HCT116 (cell line): ENCODE measurements around the gene MEPCE. TPM values are rescaled to one million over a fixed set of nuclear protein-coding genes. Genes with fewer than 3 reads are reported as not detected.
A peak's percentile ranks its signal among the peaks of the same experiment; 100 is the strongest.

Experiments used
- ATAC-seq: fragments of 200-7000 bp; cut with Tn5 transposase; 2 replicates; pipeline ENCODE4 v1.9.1; 2020; ENCODE audit warnings: mild to moderate bottlenecking, moderate library complexity
- BruUV-seq: library from RNA; stranded (reverse); fragments of 400-500 nt; replicated peaks from 2 replicates; lab custom pipeline; 2021; lab: Mats Ljungman, UMichigan
- CTCF ChIA-PET: fragments of 300-600 bp; sonication (Branson Sonifier 250); formaldehyde crosslinking; loops from one replicate; lab custom pipeline; 2021; ENCODE audit warnings: antibody characterized with exemption; lab: Charles Lee
- POLR2A ChIA-PET: fragments of 300-600, 350-600 bp; sonication (Branson Sonifier 250); formaldehyde crosslinking; loops from one replicate; lab custom pipeline; 2021; ENCODE audit warnings: antibody characterized with exemption; lab: Charles Lee
- RAD21 ChIA-PET, 2 experiments: fragments of 300-600 bp; sonication (Branson Sonifier 250); formaldehyde crosslinking; loops; one replicate each; lab custom pipeline; 2023; ENCODE audit warnings: low total read pairs in 2 of 2; ENCODE audit not compliant: uncharacterized antibody in 2 of 2, unreplicated experiment in 2 of 2, low non-redundant PET in 1 of 2; lab: Charles Lee
- DNase-seq: peaks from one replicate; pipeline ENCODE4 v3.0.0-alpha.2; 2010; ENCODE audit warnings: low read depth, low spot score
- H2AFZ ChIP-seq: fragments of 200-600 bp; shearing (Covaris generic), sonication (generic); 2 replicates; pipeline ENCODE4 v1.6.1; 2017; ENCODE audit warnings: low read depth, mixed run types, mixed read lengths, antibody characterized with exemption, low read length; ENCODE audit not compliant: poor library complexity, severe bottlenecking
- H3K27ac ChIP-seq: 2 replicates; pipeline ENCODE4 v1.5.1; 2012; ENCODE audit warnings: low read depth, low read length
- H3K27me3 ChIP-seq: fragments of 200-600 bp; sonication (generic); 2 replicates; pipeline ENCODE4 v1.6.1; 2016; ENCODE audit warnings: mixed run types, low read length, mixed read lengths; ENCODE audit not compliant: insufficient read depth
- H3K36me3 ChIP-seq, 2 experiments: fragments of 200-500 bp in 1 of 2; fragments of 200-600 bp in 1 of 2; sonication (Bioruptor generic) in 1 of 2; sonication (generic) in 1 of 2; 2 replicates each; pipeline versions ENCODE4 v1.5.1 to v1.6.1; 2014 to 2016; ENCODE audit warnings: low read length in 2 of 2, inconsistent platforms in 1 of 2, mixed read lengths in 1 of 2, mixed run types in 1 of 2; ENCODE audit not compliant: insufficient read depth in 2 of 2, control insufficient read depth in 1 of 2
- H3K4me1 ChIP-seq, 2 experiments: fragments of 200-600 bp in 1 of 2; sonication (generic) in 1 of 2; 2 replicates each; pipeline versions ENCODE4 v1.5.1 to v1.6.1; 2012 to 2017; ENCODE audit warnings: low read length in 2 of 2, inconsistent platforms in 1 of 2, mild to moderate bottlenecking in 1 of 2, mixed read lengths in 1 of 2, mixed run types in 1 of 2, moderate library complexity in 1 of 2; ENCODE audit not compliant: insufficient read depth in 2 of 2, control insufficient read depth in 1 of 2
- H3K4me2 ChIP-seq: fragments of 200-600 bp; sonication (generic); 2 replicates; pipeline ENCODE4 v1.6.1; 2017; ENCODE audit warnings: mixed run types, low read length, mixed read lengths
- H3K4me3 ChIP-seq, 2 experiments: fragments of 200-600 bp in 1 of 2; sonication (generic) in 1 of 2; replicated peaks in 1 of 2; 2 replicates each; pipeline ENCODE4 v1.5.1; 2011 to 2016; ENCODE audit warnings: low read length in 2 of 2, control low read depth in 1 of 2, low read depth in 1 of 2, mild to moderate bottlenecking in 1 of 2, mixed read lengths in 1 of 2, mixed run types in 1 of 2
- H3K79me2 ChIP-seq: fragments of 200-600 bp; sonication (generic); 2 replicates; pipeline ENCODE4 v1.6.1; 2017; ENCODE audit warnings: mild to moderate bottlenecking, mixed run types, low read length, moderate library complexity, mixed read lengths; ENCODE audit not compliant: insufficient read depth
- H3K9ac ChIP-seq: fragments of 200-600 bp; sonication (generic); 2 replicates; pipeline ENCODE4 v1.6.1; 2016; ENCODE audit warnings: low read length, mixed read lengths
- H3K9me2 ChIP-seq: fragments of 200-600 bp; sonication (generic), shearing (Covaris generic); 2 replicates; pipeline ENCODE4 v1.6.1; 2017; ENCODE audit warnings: mixed run types, mild to moderate bottlenecking, moderate library complexity; ENCODE audit not compliant: insufficient read depth
- H3K9me3 ChIP-seq, 2 experiments: fragments of 200-500 bp in 1 of 2; fragments of 200-600 bp in 1 of 2; sonication (Bioruptor generic) in 1 of 2; sonication (generic) in 1 of 2; 2 replicates each; pipeline ENCODE4 v1.6.1; 2014 to 2017; ENCODE audit warnings: low read length in 2 of 2, mixed read lengths in 2 of 2, inconsistent platforms in 1 of 2, low read depth in 1 of 2, mild to moderate bottlenecking in 1 of 2, mixed run types in 1 of 2, moderate library complexity in 1 of 2; ENCODE audit not compliant: control insufficient read depth in 1 of 2, insufficient read depth in 1 of 2
- H4K20me1 ChIP-seq: fragments of 200-600 bp; sonication (generic), shearing (Covaris generic); 2 replicates; pipeline ENCODE4 v1.6.1; 2017; ENCODE audit warnings: mixed run types, mild to moderate bottlenecking, moderate library complexity; ENCODE audit not compliant: insufficient read depth
- CBX3 ChIP-seq: IDR thresholded peaks from 2 replicates; pipeline ENCODE4 v1.6.1; 2012; ENCODE audit warnings: low read depth
- CEBPB ChIP-seq: IDR thresholded peaks from 2 replicates; pipeline ENCODE4 v1.6.1; 2012; ENCODE audit warnings: low read depth
- EGR1 ChIP-seq: IDR thresholded peaks from 2 replicates; pipeline ENCODE4 v1.6.1; 2012; ENCODE audit warnings: low read depth
- ELF1 ChIP-seq: IDR thresholded peaks from 2 replicates; pipeline ENCODE4 v1.6.1; 2012; ENCODE audit warnings: low read depth, borderline replicate concordance
- EZH2phosphoT487 ChIP-seq: fragments of 200-600 bp; IDR thresholded peaks from 2 replicates; pipeline ENCODE4 v1.6.1; 2018; ENCODE audit warnings: antibody characterized with exemption, borderline replicate concordance
- RAD21 ChIP-seq: IDR thresholded peaks from 2 replicates; pipeline ENCODE4 v1.6.1; 2012; ENCODE audit warnings: low read depth, mild to moderate bottlenecking
- SIN3A ChIP-seq: IDR thresholded peaks from 2 replicates; pipeline ENCODE4 v1.6.1; 2012; ENCODE audit warnings: low read depth
- SP1 ChIP-seq: IDR thresholded peaks from 2 replicates; pipeline ENCODE4 v1.6.1; 2012; ENCODE audit warnings: low read depth
- SRF ChIP-seq: IDR thresholded peaks from 2 replicates; pipeline ENCODE4 v1.6.1; 2012; ENCODE audit warnings: low read depth
- TCF7L2 ChIP-seq: IDR thresholded peaks from 2 replicates; pipeline ENCODE4 v1.7.0; 2011; ENCODE audit warnings: borderline replicate concordance, inconsistent platforms; ENCODE audit not compliant: insufficient read depth, insufficient read length; ENCODE audit errors: extremely low read depth
- YY1 ChIP-seq: IDR thresholded peaks from 2 replicates; pipeline ENCODE4 v1.6.1; 2011; ENCODE audit warnings: low read length, low read depth, moderate library complexity, mild to moderate bottlenecking; ENCODE audit not compliant: insufficient replicate concordance; ENCODE audit errors: extremely low read depth
- ZFX ChIP-seq: fragments of 450-650 bp; IDR thresholded peaks from 2 replicates; pipeline ENCODE4 v1.6.1; 2017
- intact Hi-C: fragments of 100-400 bp; cut with micrococcal nuclease; formaldehyde crosslinking; loops from 2 replicates; pipeline ENCODE4 v1.10.0; 2022
- total RNA-seq: library from RNA; stranded (reverse); gene quantifications from one replicate; pipeline ENCODE4 v1.2.1, GENCODE V29; 2021; ENCODE audit not compliant: unreplicated experiment
- TF ChIP-seq, protein P1 (sequence below), 3 experiments: fragments of 200-600 bp in 1 of 3; sonication (generic) in 1 of 3; IDR thresholded peaks in 2 of 3; conservative IDR thresholded peaks in 1 of 3; 2 replicates each; pipeline ENCODE4 v1.5.1; 2012 to 2017; ENCODE audit warnings: low read depth in 2 of 3, low read length in 2 of 3, antibody characterized with exemption in 1 of 3, borderline replicate concordance in 1 of 3, control low read depth in 1 of 3, mild to moderate bottlenecking in 1 of 3, mixed read lengths in 1 of 3, mixed run types in 1 of 3, moderate library complexity in 1 of 3; ENCODE audit not compliant: insufficient read depth in 1 of 3
- TF ChIP-seq, protein P2 (sequence below): IDR thresholded peaks from 2 replicates; pipeline ENCODE4 v1.6.1; 2012

MEPCE gene
- total RNA-seq, 1 experiment from 2014 or later: 44.4 TPM

DNA sequence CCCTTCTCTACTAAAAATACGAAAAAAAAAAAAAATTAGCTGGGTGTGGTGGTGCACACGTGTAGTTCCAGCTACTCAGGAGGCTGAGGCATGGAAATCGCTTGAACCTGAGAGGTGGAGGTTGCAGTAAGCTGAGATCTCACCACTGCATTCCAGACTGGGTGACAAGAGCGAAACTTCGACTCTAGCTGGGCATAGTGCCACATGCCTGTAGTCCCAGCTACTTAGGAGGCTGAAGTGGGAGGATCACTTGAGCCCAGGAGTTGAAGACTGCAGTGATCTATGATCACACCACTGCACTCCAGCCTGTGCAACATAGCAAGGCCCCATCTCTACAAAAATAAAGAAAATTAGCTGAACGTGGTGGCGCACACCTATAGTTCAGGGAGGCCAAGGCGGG is 35.7 kb downstream of the MEPCE start:
- Histone ChIP-seq H3K9me2 (no peaks in the 10 kb centered on the region), H3K9me3 (no peaks in the 10 kb centered on the region), H3K4me1 (peaks cover 10 to 23% of the 10 kb centered on the region in 2 experiments), H3K4me3 (no peak overlapping the region), H3K36me3 (0 out of 4 replicates have a peak, but pooled peaks cover 0 to 2% of the 10 kb centered on the region in 2 experiments), H2AFZ (no peak overlapping the region), H4K20me1 (no peaks in the 10 kb centered on the region), H3K27ac (no peak overlapping the region), H3K79me2 (no peaks in the 10 kb centered on the region), H3K9ac (no peak overlapping the region), H3K4me2 (no peak overlapping the region), H3K27me3 (no peaks in the 10 kb centered on the region)
- ChIA-PET POLR2A (interaction anchor here (1.5 kb wide), 1 partner anchor 121 kb away, joined by 6 read pairs; the partner anchor contains the start of genes FBXO24 and LRCH4), RAD21 (interaction anchor here (0.9 to 1.3 kb wide), 3 partner anchors 14 to 95 kb away, joined by 4 to 7 read pairs (median 4); no protein-coding TSS in a partner anchor), CTCF (interaction anchor here (0.8 to 2.4 kb wide), 7 partner anchors 10 to 240 kb away, joined by 3 to 13 read pairs (median 6); partner anchors contain the start of genes FBXO24, LRCH4 and POP7)
- no peak for DNase-seq
- ATAC-seq: no peak
- intact Hi-C loops: no loop called here
- no peak for TF ChIP-seq SRF
- TF ChIP-seq EZH2phosphoT487: no peak
- no peak for TF ChIP-seq CBX3
- TF ChIP-seq SIN3A: no peak
- no TSS peak for BruUV-seq

DNA sequence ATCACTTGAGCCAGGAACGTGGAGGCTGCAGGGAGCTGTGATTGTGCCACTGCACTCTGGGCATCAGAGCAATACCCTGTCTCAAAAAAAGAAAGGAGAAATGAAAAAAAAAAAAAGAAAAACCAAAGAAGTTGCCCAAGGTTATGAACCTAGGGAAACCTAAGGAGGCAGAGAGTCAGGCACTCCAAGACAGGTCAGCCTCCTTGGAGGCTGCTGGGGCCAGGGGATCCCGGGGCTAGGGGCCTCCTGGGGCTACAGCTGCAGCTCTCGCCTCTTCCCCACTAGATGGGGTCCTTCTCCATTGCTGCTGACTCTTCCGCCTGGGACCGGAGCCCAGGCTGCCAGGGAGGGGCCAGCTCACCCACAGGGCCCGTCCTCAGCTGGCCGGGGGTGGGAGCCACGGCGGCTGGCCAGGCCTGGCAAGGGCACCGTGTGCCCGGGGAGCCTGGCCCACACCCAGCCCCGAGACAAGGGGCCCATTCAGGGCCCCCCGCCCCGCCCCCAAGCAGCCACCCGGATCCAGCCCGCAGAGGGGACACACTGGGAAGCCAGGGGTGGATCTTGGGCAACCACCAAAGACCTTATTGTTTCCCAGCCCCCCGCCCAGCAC is 36.2 kb downstream of the MEPCE start:
- Histone ChIP-seq H3K4me3 (no peak overlapping the region), H3K4me1 (peaks cover 14 to 28% of the 10 kb centered on the region in 2 experiments), H3K9me3 (no peaks in the 10 kb centered on the region), H3K27me3 (no peaks in the 10 kb centered on the region), H3K79me2 (no peaks in the 10 kb centered on the region), H3K4me2 (no peak overlapping the region), H3K36me3 (0 out of 4 replicates have a peak, but pooled peaks cover 0 to 2% of the 10 kb centered on the region in 2 experiments), H4K20me1 (no peaks in the 10 kb centered on the region), H2AFZ (no peak overlapping the region), H3K9ac (no peak overlapping the region), H3K9me2 (no peaks in the 10 kb centered on the region), H3K27ac (no peak overlapping the region)
- TF ChIP-seq RAD21: peak; percentile 77
- no peak for TF ChIP-seq EGR1
- no peak for TF ChIP-seq TCF7L2
- TF ChIP-seq, protein P1, sequence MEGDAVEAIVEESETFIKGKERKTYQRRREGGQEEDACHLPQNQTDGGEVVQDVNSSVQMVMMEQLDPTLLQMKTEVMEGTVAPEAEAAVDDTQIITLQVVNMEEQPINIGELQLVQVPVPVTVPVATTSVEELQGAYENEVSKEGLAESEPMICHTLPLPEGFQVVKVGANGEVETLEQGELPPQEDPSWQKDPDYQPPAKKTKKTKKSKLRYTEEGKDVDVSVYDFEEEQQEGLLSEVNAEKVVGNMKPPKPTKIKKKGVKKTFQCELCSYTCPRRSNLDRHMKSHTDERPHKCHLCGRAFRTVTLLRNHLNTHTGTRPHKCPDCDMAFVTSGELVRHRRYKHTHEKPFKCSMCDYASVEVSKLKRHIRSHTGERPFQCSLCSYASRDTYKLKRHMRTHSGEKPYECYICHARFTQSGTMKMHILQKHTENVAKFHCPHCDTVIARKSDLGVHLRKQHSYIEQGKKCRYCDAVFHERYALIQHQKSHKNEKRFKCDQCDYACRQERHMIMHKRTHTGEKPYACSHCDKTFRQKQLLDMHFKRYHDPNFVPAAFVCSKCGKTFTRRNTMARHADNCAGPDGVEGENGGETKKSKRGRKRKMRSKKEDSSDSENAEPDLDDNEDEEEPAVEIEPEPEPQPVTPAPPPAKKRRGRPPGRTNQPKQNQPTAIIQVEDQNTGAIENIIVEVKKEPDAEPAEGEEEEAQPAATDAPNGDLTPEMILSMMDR (IDR thresholded peaks at IDR 0.05 in 2 of 3, conservative IDR thresholded peaks at IDR 0.05 in 1 of 3; ENCODE audit: borderline replicate concordance in 1 of 3, insufficient read depth in 1 of 3, low read depth in 2 of 3, low read length in 2 of 3): peak; percentile 54 to 68 (median 59); a peak in 5 of 6 replicates
- no peak for TF ChIP-seq CEBPB
- TF ChIP-seq YY1: no peak
- no peak for TF ChIP-seq SP1
- TF ChIP-seq ZFX: no peak
- no peak for TF ChIP-seq ELF1
- TF ChIP-seq, protein P2, sequence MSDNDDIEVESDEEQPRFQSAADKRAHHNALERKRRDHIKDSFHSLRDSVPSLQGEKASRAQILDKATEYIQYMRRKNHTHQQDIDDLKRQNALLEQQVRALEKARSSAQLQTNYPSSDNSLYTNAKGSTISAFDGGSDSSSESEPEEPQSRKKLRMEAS: no peak
- no peak for TF ChIP-seq CBX3
- RAD21 ChIA-PET: interaction anchor here (0.7 to 1.3 kb wide), 4 partner anchors 14 to 240 kb away, joined by 4 to 7 read pairs (median 4); partner anchors contain the start of gene POP7 (in 1 of the 2)
- DNase-seq (no peak), ATAC-seq (peak; percentile 80)
- CTCF ChIA-PET: interaction anchor here (0.6 to 2.4 kb wide), 8 partner anchors 11 to 239 kb away, joined by 3 to 13 read pairs (median 4); partner anchors contain the start of genes FBXO24, LRCH4 and POP7
- BruUV-seq: no TSS peak
- POLR2A ChIA-PET: interaction anchor here (1.5 kb wide), 1 partner anchor 121 kb away, joined by 6 read pairs; the partner anchor contains the start of genes FBXO24 and LRCH4
- intact Hi-C loops: no loop called here
